ENCODE results near the gene BRD9. TPM values are rescaled to one million over a fixed set of nuclear protein-coding genes. Genes with fewer than 3 reads are reported as not detected.
A peak's percentile ranks its signal among the peaks of the same experiment; 100 is the strongest.

Gene BRD9
- total RNA-seq, 1 donor: 35.8 TPM

GRCh38 chr5:926417-927171 is 34.0 kb upstream of the BRD9 start:
- Histone ChIP-seq H3K4me1 (ENCODE audit: insufficient read depth, low read length) (no peaks in the 10 kb centered on the region), H2AFZ (ENCODE audit: low read length) (peak overlapping the region; percentile 54), H3K4me2 (ENCODE audit: insufficient read depth, low read length) (peak overlapping the region; percentile 77), H3K27ac (ENCODE audit: low read depth, low read length) (no peak overlapping the region), H3K36me3 (ENCODE audit: insufficient read depth, low read length) (no peaks in the 10 kb centered on the region), H3K27me3 (ENCODE audit: insufficient read depth, low read length) (peaks cover 27% of the 10 kb centered on the region), H3K9me3 (ENCODE audit: low read depth, low read length) (no peaks in the 10 kb centered on the region), H3K79me2 (ENCODE audit: insufficient read depth, low read length) (no peaks in the 10 kb centered on the region), H3K4me3 (ENCODE audit: insufficient read depth, low read length) (peak overlapping the region; percentile 59), H4K20me1 (ENCODE audit: insufficient read depth, low read length) (no peaks in the 10 kb centered on the region)
- TF ChIP-seq CTCF (IDR thresholded peaks at IDR 0.05; ENCODE audit: extremely low read depth, low read depth, low read length): peak; percentile 21
- DNase-seq (ENCODE audit: insufficient read length, low spot score, missing footprints): peak; percentile 92

GRCh38 chr5:923281-923873 is 30.8 kb upstream of the BRD9 start:
- no peaks in the 10 kb centered on the region for H3K9me3 ChIP-seq (ENCODE audit: low read depth, low read length)
- no peaks in the 10 kb centered on the region for H3K36me3 ChIP-seq (ENCODE audit: insufficient read depth, low read length)
- no peaks in the 10 kb centered on the region for H3K79me2 ChIP-seq (ENCODE audit: insufficient read depth, low read length)
- H3K4me2 ChIP-seq (ENCODE audit: insufficient read depth, low read length): no peak overlapping the region
- H3K27ac ChIP-seq (ENCODE audit: low read depth, low read length): no peak overlapping the region
- DNase-seq (ENCODE audit: insufficient read length, low spot score, missing footprints): peak; percentile 97
- TF ChIP-seq CTCF (IDR thresholded peaks at IDR 0.05; ENCODE audit: extremely low read depth, low read depth, low read length): peak; percentile 79
- H2AFZ ChIP-seq (ENCODE audit: low read length): no peak overlapping the region
- no peak overlapping the region for H3K4me3 ChIP-seq (ENCODE audit: insufficient read depth, low read length)
- H3K27me3 ChIP-seq (ENCODE audit: insufficient read depth, low read length): peaks cover 19% of the 10 kb centered on the region
- H4K20me1 ChIP-seq (ENCODE audit: insufficient read depth, low read length): no peaks in the 10 kb centered on the region
- H3K4me1 ChIP-seq (ENCODE audit: insufficient read depth, low read length): no peaks in the 10 kb centered on the region

GRCh38 chr5:922436-923280 is 30.1 kb upstream of the BRD9 start:
- no peak overlapping the region for H3K4me2 ChIP-seq (ENCODE audit: insufficient read depth, low read length)
- H4K20me1 ChIP-seq (ENCODE audit: insufficient read depth, low read length): no peaks in the 10 kb centered on the region
- H3K79me2 ChIP-seq (ENCODE audit: insufficient read depth, low read length): no peaks in the 10 kb centered on the region
- H3K4me3 ChIP-seq (ENCODE audit: insufficient read depth, low read length): no peak overlapping the region
- no peak overlapping the region for H2AFZ ChIP-seq (ENCODE audit: low read length)
- no peak for DNase-seq (ENCODE audit: insufficient read length, low spot score, missing footprints)
- H3K4me1 ChIP-seq (ENCODE audit: insufficient read depth, low read length): no peaks in the 10 kb centered on the region
- H3K27ac ChIP-seq (ENCODE audit: low read depth, low read length): no peak overlapping the region
- H3K9me3 ChIP-seq (ENCODE audit: low read depth, low read length): no peaks in the 10 kb centered on the region
- H3K36me3 ChIP-seq (ENCODE audit: insufficient read depth, low read length): peaks cover under 1% of the 10 kb centered on the region
- TF ChIP-seq CTCF (IDR thresholded peaks at IDR 0.05; ENCODE audit: extremely low read depth, low read depth, low read length): no peak
- H3K27me3 ChIP-seq (ENCODE audit: insufficient read depth, low read length): peaks cover 16% of the 10 kb centered on the region
